HepG2 (cell line): ENCODE results near the gene SH3PXD2A. TPM values are rescaled to one million over a fixed set of nuclear protein-coding genes. Genes with fewer than 3 reads are reported as not detected.

Experiments
- ATAC-seq: fragments of 200-7000 bp; cut with Tn5 transposase; 3 replicates; pipeline ENCODE4 v1.9.1; 2020; ENCODE audit warnings: mild to moderate bottlenecking, moderate library complexity
- BruUV-seq: library from RNA; stranded (reverse); fragments of 400-500 nt; replicated peaks from 2 replicates; lab custom pipeline; 2021; lab: Mats Ljungman, UMichigan
- CTCF ChIA-PET: fragments of 300-600 bp; formaldehyde crosslinking; extraction: SDS; loops from one replicate; lab custom pipeline; 2021; ENCODE audit warnings: low total read pairs, inconsistent platforms, low intra/inter-chr PET ratio; lab: Yijun Ruan, JAX
- POLR2A ChIA-PET: fragments of 350-600 bp; sonication (Branson Sonifier 250); formaldehyde crosslinking; loops from one replicate; lab custom pipeline; 2020; ENCODE audit warnings: antibody characterized with exemption, inconsistent platforms; lab: Yijun Ruan, JAX
- DNase-seq: peaks from one replicate; pipeline ENCODE4 v3.0.0-alpha.2; 2015; ENCODE audit warnings: low spot score
- FAIRE-seq: peaks from 3 replicates; lab custom pipeline; 2011; peaks lifted over from hg19 to GRCh38; lab: Jason Lieb, UNC
- H2AFZ ChIP-seq: one replicate; pipeline ENCODE4 v1.6.1; 2011; ENCODE audit warnings: low read length, inconsistent platforms
- H3K27ac ChIP-seq: fragments of 300-600 bp; 3 replicates; pipeline ENCODE4 v1.8.0; 2011; ENCODE audit warnings: mixed run types, mild to moderate bottlenecking, mixed read lengths, low read length, inconsistent platforms; ENCODE audit not compliant: insufficient read depth; ENCODE audit errors: extremely low read length
- H3K27me3 ChIP-seq, 2 experiments: fragments of 200-600 bp in 1 of 2; 2 replicates in 1 of 2; 3 replicates in 1 of 2; pipeline versions ENCODE4 v1.6.0 to v1.8.0; 2011; ENCODE audit warnings: low read length in 2 of 2, mild to moderate bottlenecking in 2 of 2, moderate library complexity in 2 of 2, inconsistent platforms in 1 of 2; ENCODE audit not compliant: insufficient read depth in 2 of 2, control insufficient read depth in 1 of 2
- H3K36me3 ChIP-seq, 2 experiments: fragments of 200-600 bp in 1 of 2; replicated peaks in 1 of 2; 2 replicates in 1 of 2; 3 replicates in 1 of 2; pipeline versions ENCODE4 v1.5.1 to v1.8.0; 2011; ENCODE audit warnings: low read length in 2 of 2, inconsistent platforms in 1 of 2; ENCODE audit not compliant: insufficient read depth in 2 of 2, control insufficient read depth in 1 of 2
- H3K4me1 ChIP-seq: 2 replicates; pipeline ENCODE4 v1.5.1; 2012; ENCODE audit warnings: low read length, inconsistent platforms; ENCODE audit not compliant: insufficient read depth
- H3K4me2 ChIP-seq: 2 replicates; pipeline ENCODE4 v1.6.0; 2011; ENCODE audit warnings: low read depth, low read length, inconsistent platforms
- H3K4me3 ChIP-seq, 3 experiments: fragments of 200-600 bp in 1 of 3; sonication (generic), shearing (Covaris generic) in 1 of 3; replicated peaks in 1 of 3; 2 replicates each; pipeline ENCODE4 v1.5.1; 2011 to 2016; ENCODE audit warnings: low read length in 3 of 3, inconsistent platforms in 2 of 3, low read depth in 2 of 3, mild to moderate bottlenecking in 2 of 3, control low read depth in 1 of 3, mixed read lengths in 1 of 3; ENCODE audit not compliant: insufficient read depth in 1 of 3
- H3K79me2 ChIP-seq: one replicate; pipeline ENCODE4 v1.6.1; 2011; ENCODE audit warnings: low read length, inconsistent platforms; ENCODE audit not compliant: insufficient read depth
- H3K9ac ChIP-seq: 2 replicates; pipeline ENCODE4 v1.6.0; 2011; ENCODE audit warnings: mild to moderate bottlenecking, low read depth, low read length, inconsistent platforms; ENCODE audit not compliant: insufficient read depth
- H3K9me3 ChIP-seq: 2 replicates; pipeline ENCODE4 v1.5.1; 2012; ENCODE audit warnings: mild to moderate bottlenecking, low read length
- H4K20me1 ChIP-seq: 2 replicates; pipeline ENCODE4 v1.6.0; 2011; ENCODE audit warnings: inconsistent platforms, mild to moderate bottlenecking, low read length, moderate library complexity; ENCODE audit not compliant: insufficient read depth
- FOSL2 ChIP-seq: sonication (generic); formaldehyde crosslinking; IDR thresholded peaks from 2 replicates; pipeline ENCODE4 v1.4.0; 2020; ENCODE audit warnings: missing genetic modification reagents
- KLF11 ChIP-seq: IDR thresholded peaks from 2 replicates; pipeline ENCODE4 v1.6.1; 2016; ENCODE audit warnings: missing compliant biosample characterization
- MED13 ChIP-seq: sonication (generic); formaldehyde crosslinking; IDR thresholded peaks from 2 replicates; pipeline ENCODE4 v1.5.0; 2020; ENCODE audit warnings: missing genetic modification reagents
- NR0B2 ChIP-seq: sonication (generic); formaldehyde crosslinking; IDR thresholded peaks from 2 replicates; pipeline ENCODE4 v1.4.0; 2020; ENCODE audit warnings: mild to moderate bottlenecking, missing genetic modification reagents
- NR1H2 ChIP-seq: sonication (generic); formaldehyde crosslinking; IDR thresholded peaks from 2 replicates; pipeline ENCODE4 v1.8.1; 2022; ENCODE audit warnings: low read depth, missing genetic modification reagents, borderline replicate concordance
- ZBTB43 ChIP-seq: sonication (generic); formaldehyde crosslinking; conservative IDR thresholded peaks from 2 replicates; pipeline ENCODE4 v1.4.0; 2020; ENCODE audit warnings: missing genetic modification reagents
- ZNF260 ChIP-seq: sonication (generic); formaldehyde crosslinking; IDR thresholded peaks from 2 replicates; pipeline ENCODE4 v1.4.0; 2020; ENCODE audit warnings: missing genetic modification reagents, low read depth, mild to moderate bottlenecking, borderline replicate concordance
- ZNF550 ChIP-seq: sonication (generic); formaldehyde crosslinking; IDR thresholded peaks from 2 replicates; pipeline ENCODE4 v1.4.0; 2020; ENCODE audit warnings: mild to moderate bottlenecking, missing genetic modification reagents, borderline replicate concordance
- ZNF605 ChIP-seq: sonication (generic); formaldehyde crosslinking; IDR thresholded peaks from 2 replicates; pipeline ENCODE4 v1.8.0; 2022; ENCODE audit warnings: mild to moderate bottlenecking, missing genetic modification reagents
- whole genome bisulfite sequencing: methylation state at CpG from one replicate; pipeline ENCODE4 v1.1.6; 2017; ENCODE audit warnings: low lambda C conversion rate; 5-methylcytosine and 5-hydroxymethylcytosine counted together
- in situ Hi-C: cut with HindIII; loops from 2 replicates; pipeline ENCODE4 v1.10.0; 2017; ENCODE audit warnings: low pct_unique_long_range_greater_than_20kb; ENCODE audit not compliant: extremely low pct_ligation_motif_present
- intact Hi-C: fragments of 100-400 bp; cut with micrococcal nuclease; formaldehyde crosslinking; loops from one replicate; pipeline ENCODE4 v1.10.0; 2022; ENCODE audit not compliant: unreplicated experiment
- polyA plus RNA-seq, 8 experiments: library from polyadenylated mRNA; depleted of rRNA in 3 of 8; stranded (reverse) in 7 of 8; unstranded in 1 of 8; fragments of >200 nt; fragmentation: Illumina TruSeq in 4 of 8; extraction: Trizol in 4 of 8; gene quantifications; 2 replicates each; pipeline versions ENCODE4 v1.2.1 to v1.2.3, GENCODE V29; 2011 to 2016; ENCODE audit warnings: low read depth in 4 of 8, missing spikeins in 1 of 8, mixed read lengths in 1 of 8; ENCODE audit not compliant: insufficient read depth in 1 of 8
- total RNA-seq, 5 experiments: library from RNA; depleted of rRNA; stranded (reverse); fragments of >200 nt; fragmentation: Illumina TruSeq; extraction: Trizol; gene quantifications; 2 replicates each; pipeline ENCODE4 v1.2.3, GENCODE V29; 2016; ENCODE audit warnings: low read depth in 1 of 5
- TF ChIP-seq, protein P1 (sequence below): sonication (generic); formaldehyde crosslinking; IDR thresholded peaks from 2 replicates; pipeline ENCODE4 v1.8.0; 2022; ENCODE audit warnings: missing genetic modification reagents, mild to moderate bottlenecking, borderline replicate concordance

Gene SH3PXD2A
- total and polyA plus RNA-seq, 2 of the 13 experiments (the other 11 are each of a cell fraction or from before 2014, with no cell fraction given) = 11.1 to 11.3 TPM

GRCh38 chr10:103550229-103550628, 305.1 kb downstream of the SH3PXD2A start (continued):
- TF ChIP-seq KLF11 (CRISPR knock-in tag) (no peak), MED13 (CRISPR knock-in tag) (no peak), ZBTB43 (CRISPR knock-in tag) (no peak), FOSL2 (no peak), ZNF550 (CRISPR knock-in tag) (no peak), ZNF260 (CRISPR knock-in tag) (no peak), ZNF605 (no peak)
- TF ChIP-seq, protein P1, sequence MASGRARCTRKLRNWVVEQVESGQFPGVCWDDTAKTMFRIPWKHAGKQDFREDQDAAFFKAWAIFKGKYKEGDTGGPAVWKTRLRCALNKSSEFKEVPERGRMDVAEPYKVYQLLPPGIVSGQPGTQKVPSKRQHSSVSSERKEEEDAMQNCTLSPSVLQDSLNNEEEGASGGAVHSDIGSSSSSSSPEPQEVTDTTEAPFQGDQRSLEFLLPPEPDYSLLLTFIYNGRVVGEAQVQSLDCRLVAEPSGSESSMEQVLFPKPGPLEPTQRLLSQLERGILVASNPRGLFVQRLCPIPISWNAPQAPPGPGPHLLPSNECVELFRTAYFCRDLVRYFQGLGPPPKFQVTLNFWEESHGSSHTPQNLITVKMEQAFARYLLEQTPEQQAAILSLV (CRISPR knock-in tag) = no peak

DNA sequence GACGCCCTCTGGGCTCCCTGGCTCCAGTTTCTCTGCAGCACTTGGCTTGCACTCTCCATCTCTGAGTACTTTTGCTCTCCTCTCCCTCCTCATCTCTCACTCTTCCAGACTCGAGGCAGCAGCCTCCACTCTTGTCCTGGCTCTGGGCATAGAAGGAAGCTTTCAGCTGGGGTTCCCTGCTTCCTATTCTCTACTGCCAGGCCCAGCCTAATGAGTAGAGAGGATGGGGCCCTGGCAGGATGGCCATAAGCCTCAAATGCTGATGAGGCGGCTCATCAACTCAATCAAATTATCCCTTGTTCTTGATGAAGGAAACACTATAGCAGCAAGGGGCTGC, 306.1 kb downstream of the SH3PXD2A start:
- no peak overlapping the region for H3K27ac ChIP-seq
- ATAC-seq = no peak
- no peaks in the 10 kb centered on the region for H3K9me3 ChIP-seq
- intact Hi-C loops = no loop called here
- BruUV-seq = no TSS peak
- peaks cover 5 to 64% of the 10 kb centered on the region in 2 experiments; a peak in 4 of 5 replicates for H3K27me3 ChIP-seq
- POLR2A ChIA-PET = no interaction called here
- in situ Hi-C loops = no loop called here
- 41% methylated on average over 3 of the region's 3 CpGs for WGBS
- FAIRE-seq = no peak
- H3K36me3 ChIP-seq = no peaks in the 10 kb centered on the region
- no peaks in the 10 kb centered on the region for H4K20me1 ChIP-seq
- no peak overlapping the region for H3K4me3 ChIP-seq
- no peak for TF ChIP-seq NR0B2 (CRISPR knock-in tag)
- TF ChIP-seq NR1H2 (CRISPR knock-in tag) = no peak
- CTCF ChIA-PET = no interaction called here
- H3K4me2 ChIP-seq = no peak overlapping the region
- DNase-seq = no peak
- H3K79me2 ChIP-seq = no peaks in the 10 kb centered on the region
- no peak overlapping the region for H3K9ac ChIP-seq
- H2AFZ ChIP-seq = no peak overlapping the region
- peaks cover 5% of the 10 kb centered on the region for H3K4me1 ChIP-seq
